K562 (cell line): ENCODE results near the gene KRT6C. TPM values are rescaled to one million over a fixed set of nuclear protein-coding genes. Genes with fewer than 3 reads are reported as not detected.

ENCODE experiments used
- XRCC5 ChIP-seq: fragments of 200-400 bp; formaldehyde crosslinking; IDR thresholded peaks from 2 replicates; pipeline ENCODE4 v1.6.1; 2017; ENCODE audit warnings: low read depth, mild to moderate bottlenecking, low read length
- ZC3H11A ChIP-seq: IDR thresholded peaks from 2 replicates; pipeline ENCODE4 v1.6.1; 2012; ENCODE audit warnings: low read depth, low read length, improper control_type of control experiment
- ZFPM2 ChIP-seq: fragments of 250-450 bp; sonication (Bioruptor Pico); IDR thresholded peaks from 2 replicates; pipeline ENCODE4 v1.5.1; 2022; ENCODE audit warnings: mild to moderate bottlenecking
- ZNF668 ChIP-seq: fragments of 250-450 bp; sonication (Bioruptor Pico); IDR thresholded peaks from 2 replicates; pipeline ENCODE4 v1.8.0; 2022; ENCODE audit warnings: mild to moderate bottlenecking, inconsistent platforms
- ZNF75A ChIP-seq: fragments of 450-650 bp; formaldehyde crosslinking; IDR thresholded peaks from 2 replicates; pipeline ENCODE4 v1.4.0; 2020; ENCODE audit warnings: mild to moderate bottlenecking
- polyA plus RNA-seq, 8 experiments: library from polyadenylated mRNA; depleted of rRNA in 4 of 8; stranded (reverse) in 5 of 8; unstranded in 3 of 8; fragments of >200 nt; fragmentation: Nextera tagmentation in 2 of 8; fragmentation: Illumina TruSeq in 1 of 8; extraction: Ambion mirVana in 2 of 8; extraction: Trizol in 1 of 8; gene quantifications; 2 replicates each; pipeline versions ENCODE4 v1.2.1 to v1.2.3, GENCODE V29; 2011 to 2014; ENCODE audit warnings: inconsistent platforms in 1 of 8, missing spikeins in 1 of 8
- total RNA-seq, 7 experiments: library from RNA; depleted of rRNA in 6 of 7; stranded (reverse); fragments of >200 nt in 6 of 7; fragmentation: Illumina TruSeq in 2 of 7; extraction: Trizol in 2 of 7; gene quantifications; 2 replicates each; pipeline versions ENCODE4 v1.2.1 to v1.2.3, GENCODE V29; 2011 to 2021; ENCODE audit warnings: low replicate concordance in 1 of 7
- TF ChIP-seq, protein P1 (sequence below): fragments of 450-650 bp; IDR thresholded peaks from 2 replicates; pipeline ENCODE4 v1.6.1; 2017; ENCODE audit warnings: antibody characterized with exemption, mild to moderate bottlenecking

KRT6C gene
- total and polyA plus RNA-seq, 9 of the 15 experiments (the other 6 are each of a cell fraction or from before 2014, with no cell fraction given): not detected

DNA sequence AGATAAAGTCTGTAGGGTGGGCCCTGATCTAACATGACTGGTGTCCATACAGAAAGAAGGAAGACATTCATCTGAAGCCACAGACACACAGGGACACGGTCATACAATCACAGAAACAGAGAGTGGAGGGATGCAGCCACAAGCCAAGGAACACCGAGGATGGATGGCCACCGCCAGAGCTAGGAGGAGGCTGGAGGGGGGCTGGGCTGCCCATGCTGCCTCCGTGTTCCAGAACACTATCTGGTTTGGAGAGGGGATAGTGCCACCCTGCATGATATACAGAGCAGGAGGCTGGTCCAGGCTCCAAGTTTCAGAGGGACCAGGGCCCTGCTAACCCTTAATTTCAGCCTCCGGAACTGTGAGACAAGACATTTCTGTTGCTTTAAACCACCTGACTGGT lies 48.1 kb downstream of the KRT6C start (continued):
- TF ChIP-seq, protein P1, sequence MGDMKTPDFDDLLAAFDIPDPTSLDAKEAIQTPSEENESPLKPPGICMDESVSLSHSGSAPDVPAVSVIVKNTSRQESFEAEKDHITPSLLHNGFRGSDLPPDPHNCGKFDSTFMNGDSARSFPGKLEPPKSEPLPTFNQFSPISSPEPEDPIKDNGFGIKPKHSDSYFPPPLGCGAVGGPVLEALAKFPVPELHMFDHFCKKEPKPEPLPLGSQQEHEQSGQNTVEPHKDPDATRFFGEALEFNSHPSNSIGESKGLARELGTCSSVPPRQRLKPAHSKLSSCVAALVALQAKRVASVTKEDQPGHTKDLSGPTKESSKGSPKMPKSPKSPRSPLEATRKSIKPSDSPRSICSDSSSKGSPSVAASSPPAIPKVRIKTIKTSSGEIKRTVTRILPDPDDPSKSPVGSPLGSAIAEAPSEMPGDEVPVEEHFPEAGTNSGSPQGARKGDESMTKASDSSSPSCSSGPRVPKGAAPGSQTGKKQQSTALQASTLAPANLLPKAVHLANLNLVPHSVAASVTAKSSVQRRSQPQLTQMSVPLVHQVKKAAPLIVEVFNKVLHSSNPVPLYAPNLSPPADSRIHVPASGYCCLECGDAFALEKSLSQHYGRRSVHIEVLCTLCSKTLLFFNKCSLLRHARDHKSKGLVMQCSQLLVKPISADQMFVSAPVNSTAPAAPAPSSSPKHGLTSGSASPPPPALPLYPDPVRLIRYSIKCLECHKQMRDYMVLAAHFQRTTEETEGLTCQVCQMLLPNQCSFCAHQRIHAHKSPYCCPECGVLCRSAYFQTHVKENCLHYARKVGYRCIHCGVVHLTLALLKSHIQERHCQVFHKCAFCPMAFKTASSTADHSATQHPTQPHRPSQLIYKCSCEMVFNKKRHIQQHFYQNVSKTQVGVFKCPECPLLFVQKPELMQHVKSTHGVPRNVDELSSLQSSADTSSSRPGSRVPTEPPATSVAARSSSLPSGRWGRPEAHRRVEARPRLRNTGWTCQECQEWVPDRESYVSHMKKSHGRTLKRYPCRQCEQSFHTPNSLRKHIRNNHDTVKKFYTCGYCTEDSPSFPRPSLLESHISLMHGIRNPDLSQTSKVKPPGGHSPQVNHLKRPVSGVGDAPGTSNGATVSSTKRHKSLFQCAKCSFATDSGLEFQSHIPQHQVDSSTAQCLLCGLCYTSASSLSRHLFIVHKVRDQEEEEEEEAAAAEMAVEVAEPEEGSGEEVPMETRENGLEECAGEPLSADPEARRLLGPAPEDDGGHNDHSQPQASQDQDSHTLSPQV: no peak
- TF ChIP-seq ZNF668 (no peak), ZC3H11A (no peak), XRCC5 (no peak), ZNF75A (CRISPR knock-in tag) (no peak), ZFPM2 (CRISPR knock-in tag) (no peak)
